Endothelial cell of umbilical vein (primary cell): ENCODE data around the gene GNB5. TPM values are rescaled to one million over a fixed set of nuclear protein-coding genes. Genes with fewer than 3 reads are reported as not detected.

ENCODE experiments used
- BruUV-seq: library from RNA; stranded (reverse); fragments of 400-500 nt; replicated peaks from 2 replicates; lab custom pipeline; 2021; lab: Mats Ljungman, UMichigan
- CTCF ChIA-PET: fragments of 300-600, 350-600 bp; sonication (Branson Sonifier 250); formaldehyde crosslinking; loops from one replicate; lab custom pipeline; 2021; ENCODE audit warnings: antibody characterized with exemption, inconsistent platforms; lab: Charles Lee
- POLR2A ChIA-PET: fragments of 300-600, 350-600 bp; sonication (Branson Sonifier 250); formaldehyde crosslinking; loops from one replicate; lab custom pipeline; 2021; ENCODE audit warnings: antibody characterized with exemption, inconsistent platforms; lab: Charles Lee
- DNase-seq: peaks from one replicate; pipeline ENCODE4 v3.0.0-alpha.2; 2011; ENCODE audit warnings: low read depth, low spot score
- FAIRE-seq: peaks from 2 replicates; lab custom pipeline; 2011; peaks lifted over from hg19 to GRCh38; lab: Jason Lieb, UNC
- H2AFZ ChIP-seq: 2 replicates; pipeline ENCODE4 v1.6.0; 2012; ENCODE audit warnings: low read depth, low read length, control low read depth, inconsistent platforms
- H3K27ac ChIP-seq: 2 replicates; pipeline ENCODE4 v1.5.1; 2011; ENCODE audit warnings: low read depth, mild to moderate bottlenecking, control low read depth, low read length, moderate library complexity; ENCODE audit not compliant: insufficient read depth
- H3K27me3 ChIP-seq, 2 experiments: 2 replicates each; pipeline versions ENCODE4 v1.6.0 to v1.6.1; 2011; ENCODE audit warnings: low read length in 2 of 2, mixed read lengths in 1 of 2; ENCODE audit not compliant: control insufficient read depth in 2 of 2, insufficient read depth in 2 of 2
- H3K36me3 ChIP-seq, 2 experiments: 2 replicates in 1 of 2; 3 replicates in 1 of 2; pipeline ENCODE4 v1.5.1; 2011; ENCODE audit warnings: low read length in 2 of 2, mild to moderate bottlenecking in 1 of 2, moderate library complexity in 1 of 2; ENCODE audit not compliant: control insufficient read depth in 2 of 2, insufficient read depth in 2 of 2; ENCODE audit errors: extremely low read depth in 1 of 2
- H3K4me1 ChIP-seq: 3 replicates; pipeline ENCODE4 v1.5.1; 2011; ENCODE audit warnings: mild to moderate bottlenecking, low read length; ENCODE audit not compliant: control insufficient read depth, insufficient read depth; ENCODE audit errors: extremely low read depth
- H3K4me2 ChIP-seq: 2 replicates; pipeline ENCODE4 v1.6.1; 2011; ENCODE audit warnings: low read length, control low read depth, mixed read lengths; ENCODE audit not compliant: insufficient read depth
- H3K4me3 ChIP-seq, 3 experiments: fragments of 200-600 bp in 1 of 3; sonication (generic), shearing (Covaris generic) in 1 of 3; replicated peaks in 1 of 3; 2 replicates each; pipeline ENCODE4 v1.5.1; 2011 to 2016; ENCODE audit warnings: control low read depth in 3 of 3, low read length in 3 of 3, mild to moderate bottlenecking in 2 of 3, inconsistent platforms in 1 of 3, low read depth in 1 of 3, moderate library complexity in 1 of 3; ENCODE audit not compliant: insufficient read depth in 1 of 3
- H3K79me2 ChIP-seq: 2 replicates; pipeline ENCODE4 v1.6.0; 2012; ENCODE audit warnings: low read length, inconsistent platforms; ENCODE audit not compliant: control insufficient read depth, insufficient read depth
- H3K9ac ChIP-seq: replicated peaks from 2 replicates; pipeline ENCODE3; 2011; ENCODE audit warnings: low read length, control low read depth; ENCODE audit not compliant: insufficient read depth; ENCODE audit errors: extremely low read depth
- H3K9me1 ChIP-seq: replicated peaks from 3 replicates; pipeline ENCODE4 v1.6.0; 2011; ENCODE audit warnings: mild to moderate bottlenecking, low read length; ENCODE audit not compliant: control insufficient read depth, insufficient read depth; ENCODE audit errors: extremely low read depth
- H3K9me3 ChIP-seq: replicated peaks from 2 replicates; pipeline ENCODE4 v1.5.1; 2012; ENCODE audit warnings: low read length, inconsistent platforms; ENCODE audit not compliant: control insufficient read depth, insufficient read depth
- H4K20me1 ChIP-seq: replicated peaks from 2 replicates; pipeline ENCODE3; 2011; ENCODE audit warnings: mild to moderate bottlenecking, low read length; ENCODE audit not compliant: control insufficient read depth, insufficient read depth; ENCODE audit errors: extremely low read depth
- EZH2 ChIP-seq: IDR thresholded peaks from 2 replicates; pipeline ENCODE4 v1.6.1; 2012; ENCODE audit warnings: borderline replicate concordance, low read depth, mild to moderate bottlenecking, moderate library complexity, low read length, inconsistent platforms; ENCODE audit not compliant: severe bottlenecking
- FOS ChIP-seq: IDR thresholded peaks from 2 replicates; pipeline ENCODE4 v1.6.1; 2011; ENCODE audit warnings: mild to moderate bottlenecking, low read length, moderate library complexity, borderline replicate concordance; ENCODE audit not compliant: insufficient read depth
- GATA2 ChIP-seq: IDR thresholded peaks from 2 replicates; pipeline ENCODE4 v1.7.0; 2011; ENCODE audit warnings: low read depth, mild to moderate bottlenecking, moderate library complexity, mixed read lengths, low read length; ENCODE audit not compliant: insufficient read length, insufficient read depth
- JUN ChIP-seq: IDR thresholded peaks from 2 replicates; pipeline ENCODE4 v1.6.1; 2011; ENCODE audit warnings: borderline replicate concordance, low read depth; ENCODE audit not compliant: insufficient read length, insufficient read depth
- MAX ChIP-seq: IDR thresholded peaks from 2 replicates; pipeline ENCODE4 v1.6.1; 2011; ENCODE audit not compliant: insufficient read depth, insufficient read length
- MYC ChIP-seq: IDR thresholded peaks from one replicate; pipeline ENCODE4 v1.6.1; 2011; ENCODE audit warnings: mild to moderate bottlenecking, low read depth, low read length
- POLR2A ChIP-seq: IDR thresholded peaks from 2 replicates; pipeline ENCODE4 v1.6.1; 2012; ENCODE audit warnings: low read depth, mild to moderate bottlenecking, control low read depth, low read length
- POLR2AphosphoS5 ChIP-seq: IDR thresholded peaks from 2 replicates; pipeline ENCODE4 v1.6.1; 2012; ENCODE audit warnings: low read depth, mild to moderate bottlenecking, control low read depth, low read length, moderate library complexity; ENCODE audit not compliant: insufficient read depth
- dilution Hi-C: fragments of 300-500 bp; cut with MboI; formaldehyde crosslinking; loops from one replicate; pipeline ENCODE4 v1.15.0; 2019; ENCODE audit warnings: low sequenced_read_pairs; ENCODE audit not compliant: extremely low pct_ligation_motif_present
- intact Hi-C: fragments of 100-400 bp; cut with micrococcal nuclease; formaldehyde crosslinking; loops from one replicate; pipeline ENCODE4 v1.10.0; 2022
- polyA plus RNA-seq, 4 experiments: library from polyadenylated mRNA; depleted of rRNA in 3 of 4; stranded (reverse) in 3 of 4; unstranded in 1 of 4; fragments of >200 nt; gene quantifications; 2 replicates each; pipeline versions ENCODE4 v1.2.1 to v1.2.3, GENCODE V29; 2011 to 2012; ENCODE audit warnings: missing spikeins in 1 of 4
- total RNA-seq: library from RNA; stranded (reverse); gene quantifications from 2 replicates; pipeline ENCODE4 v1.2.3, GENCODE V29; 2021
- TF ChIP-seq, protein P1 (sequence below), 2 donors: IDR thresholded peaks; 1 replicate in 1 of 2; 2 replicates in 1 of 2; pipeline ENCODE4 v1.5.1; 2011; ENCODE audit warnings: low read length in 2 of 2, mild to moderate bottlenecking in 2 of 2, moderate library complexity in 2 of 2, control low read depth in 1 of 2, inconsistent platforms in 1 of 2, low read depth in 1 of 2; ENCODE audit not compliant: insufficient read depth in 1 of 2; ENCODE audit errors: extremely low read depth in 1 of 2

Gene GNB5
- total and polyA plus RNA-seq, 2 donors (not counting 3 experiments of a cell fraction or from before 2014, with no cell fraction given): 15.6 to 16.8 TPM

DNA sequence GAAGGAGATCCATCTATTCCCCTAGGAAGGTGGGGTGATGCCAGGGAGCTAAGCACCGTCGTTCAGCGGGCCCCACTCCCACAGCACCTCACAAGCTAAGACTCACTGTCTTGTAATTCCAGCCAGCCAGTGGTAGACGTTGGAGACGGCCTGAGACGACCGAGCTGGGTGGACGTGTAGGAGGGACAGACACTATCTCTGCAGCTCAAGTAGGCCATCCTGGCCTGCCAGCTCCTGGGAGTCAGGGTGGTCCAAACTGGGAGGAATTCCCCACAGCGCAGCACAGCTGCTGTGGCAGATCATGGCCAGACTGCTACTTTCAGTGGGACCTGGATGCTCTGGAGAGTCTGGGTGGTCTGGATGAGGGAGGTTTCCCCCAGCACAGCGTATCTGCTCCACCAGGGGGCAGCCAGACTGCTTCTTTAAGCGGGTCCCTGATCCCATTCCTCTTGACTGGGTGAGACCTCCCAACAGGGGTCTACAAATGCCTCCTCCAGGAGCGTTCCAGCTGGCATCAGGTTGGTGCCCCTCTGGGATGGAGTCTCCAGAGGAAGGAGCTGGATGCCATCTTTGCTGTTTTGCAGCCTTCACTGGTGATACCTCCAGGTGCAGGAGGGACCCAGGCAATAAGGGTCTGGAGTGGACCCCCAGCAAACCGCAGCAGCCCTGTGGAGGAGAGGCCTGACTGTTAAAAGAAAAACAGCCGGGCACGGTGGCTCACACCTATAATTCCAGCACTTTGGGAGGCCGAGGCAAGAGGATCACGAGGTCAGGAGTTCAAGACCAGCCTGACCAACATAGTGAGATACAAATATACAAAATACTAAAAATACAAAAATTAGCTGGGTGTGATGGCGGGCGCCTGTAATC lies 27.6 kb downstream of the GNB5 start:
- FAIRE-seq (no peak), DNase-seq (no peak)
- no peak overlapping the region for H3K9ac ChIP-seq
- no peaks in the 10 kb centered on the region for H3K27me3 ChIP-seq
- H3K4me2 ChIP-seq: no peak overlapping the region
- H4K20me1 ChIP-seq: no peaks in the 10 kb centered on the region
- intact Hi-C loops: loop anchor here (1.0 kb wide), 1 partner anchor 45 kb away; no protein-coding TSS in a partner anchor
- H3K9me1 ChIP-seq: no peaks in the 10 kb centered on the region
- no peak overlapping the region for H2AFZ ChIP-seq
- BruUV-seq: no TSS peak
- ChIA-PET POLR2A (no interaction called here), CTCF (interaction anchor here (0.6 to 1.6 kb wide), 6 partner anchors 24 to 572 kb away, joined by 3 to 5 read pairs (median 4); no protein-coding TSS in a partner anchor)
- no peaks in the 10 kb centered on the region for H3K36me3 ChIP-seq
- no peaks in the 10 kb centered on the region for H3K4me1 ChIP-seq
- H3K79me2 ChIP-seq: no peaks in the 10 kb centered on the region
- dilution Hi-C loops: no loop called here
- H3K9me3 ChIP-seq: no peaks in the 10 kb centered on the region
- TF ChIP-seq, protein P1, sequence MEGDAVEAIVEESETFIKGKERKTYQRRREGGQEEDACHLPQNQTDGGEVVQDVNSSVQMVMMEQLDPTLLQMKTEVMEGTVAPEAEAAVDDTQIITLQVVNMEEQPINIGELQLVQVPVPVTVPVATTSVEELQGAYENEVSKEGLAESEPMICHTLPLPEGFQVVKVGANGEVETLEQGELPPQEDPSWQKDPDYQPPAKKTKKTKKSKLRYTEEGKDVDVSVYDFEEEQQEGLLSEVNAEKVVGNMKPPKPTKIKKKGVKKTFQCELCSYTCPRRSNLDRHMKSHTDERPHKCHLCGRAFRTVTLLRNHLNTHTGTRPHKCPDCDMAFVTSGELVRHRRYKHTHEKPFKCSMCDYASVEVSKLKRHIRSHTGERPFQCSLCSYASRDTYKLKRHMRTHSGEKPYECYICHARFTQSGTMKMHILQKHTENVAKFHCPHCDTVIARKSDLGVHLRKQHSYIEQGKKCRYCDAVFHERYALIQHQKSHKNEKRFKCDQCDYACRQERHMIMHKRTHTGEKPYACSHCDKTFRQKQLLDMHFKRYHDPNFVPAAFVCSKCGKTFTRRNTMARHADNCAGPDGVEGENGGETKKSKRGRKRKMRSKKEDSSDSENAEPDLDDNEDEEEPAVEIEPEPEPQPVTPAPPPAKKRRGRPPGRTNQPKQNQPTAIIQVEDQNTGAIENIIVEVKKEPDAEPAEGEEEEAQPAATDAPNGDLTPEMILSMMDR (IDR thresholded peaks at IDR 0.05; ENCODE audit: extremely low read depth in 1 of 2, insufficient read depth in 1 of 2, low read depth in 1 of 2, low read length in 2 of 2): peak; percentile 19 to 38
- TF ChIP-seq GATA2: no peak
- no peak overlapping the region for H3K27ac ChIP-seq
- no peak overlapping the region for H3K4me3 ChIP-seq

DNA sequence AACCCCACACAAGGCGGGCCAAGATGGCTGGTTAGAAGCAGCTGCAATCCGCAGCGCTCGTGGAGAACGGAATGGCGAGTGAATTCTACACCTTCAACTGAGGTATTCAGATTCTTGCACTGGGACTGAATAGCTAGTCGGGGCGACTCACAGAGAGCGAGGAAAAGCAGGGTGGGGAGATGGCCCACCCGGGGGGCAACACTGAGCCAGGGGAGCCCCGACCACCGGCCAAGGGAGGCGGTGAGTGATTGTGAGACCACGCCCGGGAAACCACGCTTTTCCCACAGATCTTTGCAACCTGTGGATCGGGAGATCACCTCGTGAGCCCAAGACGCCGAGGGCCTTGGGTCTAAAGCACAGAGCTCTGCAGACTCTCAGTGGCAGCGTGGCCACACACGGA lies 28.3 kb downstream of the GNB5 start:
- intact Hi-C loops: loop anchor here (1.0 kb wide), 1 partner anchor 45 kb away; no protein-coding TSS in a partner anchor
- no peaks in the 10 kb centered on the region for H3K36me3 ChIP-seq
- H3K4me2 ChIP-seq: no peak overlapping the region
- POLR2A ChIA-PET: no interaction called here
- no peak overlapping the region for H3K4me3 ChIP-seq
- no peaks in the 10 kb centered on the region for H3K9me3 ChIP-seq
- no peaks in the 10 kb centered on the region for H4K20me1 ChIP-seq
- no peaks in the 10 kb centered on the region for H3K27me3 ChIP-seq
- no peak overlapping the region for H2AFZ ChIP-seq
- dilution Hi-C loops: no loop called here
- TF ChIP-seq MYC (no peak), FOS (no peak), GATA2 (no peak), POLR2A (no peak), EZH2 (no peak), MAX (no peak), POLR2AphosphoS5 (no peak), JUN (no peak)
- TF ChIP-seq, protein P1 (IDR thresholded peaks at IDR 0.05; ENCODE audit: extremely low read depth in 1 of 2, insufficient read depth in 1 of 2, low read depth in 1 of 2, low read length in 2 of 2): no peak
- no peaks in the 10 kb centered on the region for H3K79me2 ChIP-seq
- no peaks in the 10 kb centered on the region for H3K4me1 ChIP-seq
- CTCF ChIA-PET: interaction anchor here (0.6 to 1.6 kb wide), 9 partner anchors 8 to 573 kb away, joined by 3 to 5 read pairs (median 3); no protein-coding TSS in a partner anchor
- DNase-seq (no peak), FAIRE-seq (no peak)
- no TSS peak for BruUV-seq
- no peak overlapping the region for H3K27ac ChIP-seq
- H3K9ac ChIP-seq: no peak overlapping the region
- H3K9me1 ChIP-seq: no peaks in the 10 kb centered on the region
